HG02642 (cell line): ENCODE data around the gene SEC24A.
"Not testable (repeated sequence)": the region's sequence is repeated elsewhere in the genome, so short reads cannot be mapped to it uniquely, and the experiment has no call there.

ENCODE experiments used
- ATAC-seq: cut with Tn5 transposase; IDR thresholded peaks from one replicate; pipeline ENCODE4 v1.9.1; 2021; ENCODE audit warnings: mild to moderate bottlenecking; ENCODE audit not compliant: unreplicated experiment, poor library complexity

SEC24A gene

DNA sequence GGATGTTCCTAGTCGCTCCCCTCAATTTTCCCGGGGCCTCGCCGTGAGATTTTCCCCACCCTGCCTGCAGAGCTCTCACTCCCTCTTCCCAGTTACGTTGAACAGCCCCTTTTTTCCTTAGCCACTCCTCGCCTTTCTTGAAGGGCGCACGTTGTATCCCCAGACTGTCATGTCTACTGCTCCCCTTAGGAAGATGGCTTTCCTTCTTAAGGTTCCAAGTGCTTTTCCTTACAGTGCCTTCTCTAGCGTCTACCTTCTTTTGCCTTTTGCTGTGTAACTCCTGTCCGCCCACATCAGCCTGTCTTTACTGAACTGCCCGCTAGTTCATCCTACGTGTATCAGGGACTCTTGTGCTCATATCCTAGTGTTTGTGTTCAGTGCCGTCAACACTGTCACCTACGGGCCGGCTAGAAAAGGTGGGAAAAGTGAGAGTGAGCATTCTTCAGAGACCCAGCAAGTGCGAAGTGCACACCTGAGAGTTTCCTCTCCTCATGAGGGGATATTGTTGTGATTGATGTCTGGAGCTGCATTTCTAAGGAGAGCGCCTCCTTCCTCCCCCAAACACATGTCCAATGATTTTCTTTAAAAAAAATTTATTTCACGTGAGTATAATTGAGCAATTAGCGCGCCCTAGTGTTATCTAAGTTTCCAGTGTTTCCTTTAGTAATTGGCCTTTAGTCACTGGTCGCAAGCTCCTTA lies 90.5 kb downstream of the SEC24A start:
- no peak for ATAC-seq

DNA sequence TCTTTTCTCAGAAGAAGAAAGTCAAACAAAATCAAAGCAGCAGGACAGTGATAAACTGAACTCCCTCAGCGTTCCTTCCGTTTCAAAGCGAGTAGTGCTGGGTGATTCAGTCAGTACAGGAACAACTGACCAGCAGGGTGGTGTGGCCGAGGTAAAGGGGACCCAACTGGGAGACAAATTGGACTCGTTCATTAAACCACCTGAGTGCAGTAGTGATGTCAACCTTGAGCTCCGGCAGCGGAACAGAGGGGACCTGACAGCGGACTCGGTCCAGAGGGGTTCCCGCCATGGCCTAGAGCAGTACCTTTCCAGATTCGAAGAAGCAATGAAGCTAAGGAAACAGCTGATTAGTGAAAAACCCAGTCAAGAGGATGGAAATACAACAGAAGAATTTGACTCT lies 92.5 kb downstream of the SEC24A start:
- ATAC-seq = no peak

- ATAC-seq = no peak
These were observed 93.5 kb downstream of the SEC24A start for GRCh38 chr5:134742134-134742533.

DNA sequence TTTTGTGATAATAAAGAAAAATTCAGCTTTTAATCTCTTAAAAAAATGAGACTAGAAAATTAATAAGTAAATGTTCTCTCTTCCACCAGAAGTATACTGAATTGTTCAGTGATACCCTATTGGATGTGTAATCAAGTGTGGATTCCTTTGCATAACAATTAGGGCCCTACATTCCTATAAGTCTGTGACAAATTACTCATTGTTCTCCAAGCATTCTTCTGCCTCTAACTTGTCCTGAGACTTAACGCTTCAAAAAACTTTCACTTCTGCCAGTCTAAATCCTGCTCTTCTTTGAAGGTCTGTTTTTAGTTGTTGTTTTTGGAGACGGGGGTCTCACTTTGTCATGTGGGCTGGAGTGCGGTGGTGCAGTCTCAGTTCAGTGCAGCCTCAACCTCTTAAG lies 100.8 kb downstream of the SEC24A start:
- ATAC-seq = no peak

DNA sequence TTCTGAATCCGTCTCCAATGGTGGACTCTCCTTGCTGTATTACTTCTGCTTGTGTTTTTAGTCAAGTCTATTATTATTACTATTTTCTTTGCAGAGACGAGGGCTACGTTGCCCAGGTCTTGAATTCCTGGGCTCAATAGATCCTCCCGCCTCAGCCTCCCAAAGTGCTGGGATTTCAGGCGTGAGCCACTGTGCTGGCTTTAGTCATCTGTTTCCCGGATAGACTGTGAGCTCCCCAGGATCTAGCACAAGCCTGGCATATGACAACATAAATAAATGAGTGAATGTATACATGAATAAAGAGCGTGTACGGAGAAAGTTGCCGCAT lies 109.6 kb downstream of the SEC24A start:
- no peak for ATAC-seq

DNA sequence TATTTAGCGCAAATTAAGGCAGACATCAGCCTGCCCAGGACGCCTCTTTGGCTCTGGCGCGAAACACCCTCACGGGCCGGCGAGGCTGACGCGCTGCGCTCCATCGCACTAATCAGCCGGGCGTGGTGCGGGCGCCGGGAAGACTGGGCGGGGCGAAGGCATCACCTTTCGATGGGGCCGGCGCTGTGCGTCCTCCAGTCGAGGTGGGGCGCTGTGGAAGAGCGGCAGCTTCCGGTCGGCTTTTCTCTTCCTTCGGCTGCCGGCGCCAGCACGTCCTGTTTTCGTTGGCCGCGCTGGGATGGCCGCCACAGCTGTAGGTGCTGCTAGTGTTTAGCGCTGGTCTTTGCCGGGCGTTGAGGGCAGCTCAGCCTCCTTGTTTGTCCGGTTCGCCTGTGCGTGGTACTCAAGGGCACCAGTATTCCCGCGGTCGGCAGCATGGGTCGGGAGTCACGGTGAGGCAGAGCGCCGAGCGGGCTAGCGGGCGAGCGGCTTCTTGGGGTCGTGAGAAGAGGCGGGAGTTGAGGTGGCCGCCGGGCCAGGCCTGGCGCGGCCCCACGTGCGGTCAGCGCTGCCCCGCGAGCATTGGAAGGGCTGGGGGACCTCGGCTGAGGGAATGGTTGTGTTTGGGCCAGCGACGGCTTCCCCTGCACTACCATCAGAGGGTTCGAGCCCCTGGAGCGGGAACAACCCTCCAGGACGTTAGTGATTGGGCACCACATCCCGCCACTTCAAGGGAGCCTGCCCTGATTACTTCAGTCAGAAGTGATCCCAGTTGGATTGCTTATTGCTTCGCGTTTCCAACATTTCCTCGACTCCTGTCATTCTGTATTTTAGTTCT lies 110.1 kb downstream of the SEC24A start, which contains the start of gene DDX46:
TSS of gene DDX46 (plus strand) at position 276 of the 838 bp plus-strand sequence. CDS start at position 436, 160 bp downstream.
- ATAC-seq = peak; percentile 97

DNA sequence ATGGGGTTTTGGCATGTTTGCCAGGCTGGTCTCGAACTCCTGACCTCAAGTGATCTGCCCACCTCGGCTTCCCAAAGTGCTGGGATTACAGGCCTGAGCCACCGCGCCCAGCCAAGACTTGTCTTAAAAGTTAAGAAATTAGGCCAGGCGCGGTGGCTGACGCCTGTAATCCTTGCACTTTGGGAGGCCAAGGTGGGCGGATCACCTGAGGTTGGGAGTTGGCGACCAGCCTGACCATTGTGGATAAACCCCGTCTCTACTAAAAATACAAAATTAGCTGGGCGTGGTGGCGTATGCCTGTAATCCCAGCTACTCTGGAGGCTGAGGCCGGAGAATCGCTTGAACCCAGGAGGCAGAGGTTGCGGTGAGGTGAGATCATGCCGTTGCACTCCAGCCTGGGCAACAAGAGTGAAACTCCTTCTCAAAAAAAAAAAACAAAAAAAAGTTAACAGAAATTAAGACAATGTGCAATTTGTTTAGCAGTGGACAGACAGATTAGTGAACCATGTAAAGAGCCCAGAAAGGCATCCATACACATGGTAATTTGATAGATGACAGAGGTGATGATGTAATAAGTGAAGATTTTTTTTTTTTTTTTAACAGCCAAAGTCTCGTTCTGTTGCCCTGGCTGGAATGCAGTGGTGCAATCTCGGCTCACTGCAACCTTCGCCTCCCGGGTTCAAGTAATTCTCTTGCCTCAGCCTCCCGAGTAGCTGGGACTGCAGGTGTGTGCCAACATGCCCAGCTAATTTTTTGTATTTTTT lies 119.1 kb downstream of the SEC24A start:
- not testable (repeated sequence) for ATAC-seq

GRCh38 chr5:134769206-134769605 lies 120.6 kb downstream of the SEC24A start:
- ATAC-seq = no peak

DNA sequence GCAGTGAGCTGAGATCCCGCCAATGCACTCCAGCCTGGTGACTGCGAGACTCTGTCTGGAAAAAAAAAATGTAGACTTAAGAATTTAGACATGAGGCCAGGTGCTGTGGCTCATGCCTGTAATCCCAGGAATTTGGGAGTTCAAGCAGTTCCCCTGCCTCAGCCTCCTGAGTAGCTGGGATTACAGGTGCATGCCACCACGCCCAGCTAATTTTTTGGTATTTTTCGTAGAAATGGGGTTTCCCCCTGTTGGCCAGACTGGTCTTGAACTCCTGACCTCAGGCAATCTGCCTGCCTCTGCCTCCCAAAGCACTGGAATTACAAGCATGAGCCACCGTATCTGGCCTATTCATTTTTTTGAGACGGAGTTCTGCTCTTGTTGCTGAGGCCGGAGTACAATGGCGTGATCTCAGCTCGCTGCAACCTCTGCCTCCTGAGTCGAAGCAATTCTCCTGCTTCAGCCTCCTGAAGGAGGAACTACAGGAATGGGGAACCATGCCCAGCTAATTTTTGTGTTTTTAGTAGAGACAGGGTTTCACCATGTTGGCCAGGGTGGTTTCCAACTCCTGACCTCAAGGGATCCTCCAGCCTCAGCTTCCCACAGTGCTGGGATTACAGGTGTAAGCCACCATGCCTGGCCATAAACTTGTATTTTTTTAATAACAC lies 124.0 kb downstream of the SEC24A start:
- no peak for ATAC-seq

GRCh38 chr5:134777366-134777765 lies 128.8 kb downstream of the SEC24A start:
- ATAC-seq = no peak
